GM18511 (cell line): Measurements from ENCODE around the gene SLC9B2.

Experiments
- ATAC-seq: cut with Tn5 transposase; IDR thresholded peaks from one replicate; pipeline ENCODE4 v1.9.1; 2021; ENCODE audit warnings: mild to moderate bottlenecking, moderate library complexity; ENCODE audit not compliant: unreplicated experiment

SLC9B2 gene

GRCh38 chr4:103075894-103076746 is 441 bp downstream of the SLC9B2 start:
- peak; percentile 60 for ATAC-seq

GRCh38 chr4:103075435-103075893 is 1.1 kb downstream of the SLC9B2 start:
- ATAC-seq, result no peak

GRCh38 chr4:103074744-103075434 is 1.7 kb downstream of the SLC9B2 start:
- peak; percentile 51 for ATAC-seq

- no peak for ATAC-seq
These were observed 2.6 kb downstream of the SLC9B2 start for GRCh38 chr4:103073792-103074438.

- ATAC-seq, result no peak
These were observed 8.6 kb downstream of the SLC9B2 start for GRCh38 chr4:103067841-103068547.

- no peak for ATAC-seq
These were observed 16.0 kb downstream of the SLC9B2 start for GRCh38 chr4:103060453-103061148.

- no peak for ATAC-seq
These were observed 22.5 kb downstream of the SLC9B2 start for GRCh38 chr4:103054030-103054429.

- no peak for ATAC-seq
These were observed 23.8 kb downstream of the SLC9B2 start for GRCh38 chr4:103052779-103053178.

GRCh38 chr4:103052145-103052544 is 24.4 kb downstream of the SLC9B2 start:
- no peak for ATAC-seq

- peak; percentile 37 for ATAC-seq
These were observed 25.7 kb downstream of the SLC9B2 start for GRCh38 chr4:103050736-103051436.

GRCh38 chr4:103046416-103047290 is 29.9 kb downstream of the SLC9B2 start:
- ATAC-seq, result peak; percentile 98

GRCh38 chr4:103044183-103044582 is 32.4 kb downstream of the SLC9B2 start:
- no peak for ATAC-seq

GRCh38 chr4:103036169-103036568 is 40.4 kb downstream of the SLC9B2 start:
- ATAC-seq, result no peak

- ATAC-seq, result peak; percentile 87
These were observed 44.0 kb downstream of the SLC9B2 start for GRCh38 chr4:103032574-103032973.

- no peak for ATAC-seq
These were observed 45.8 kb downstream of the SLC9B2 start for GRCh38 chr4:103030791-103031190.

- no peak for ATAC-seq
These were observed 47.3 kb downstream of the SLC9B2 start for GRCh38 chr4:103029300-103029699.

GRCh38 chr4:103026868-103027267 is 49.7 kb downstream of the SLC9B2 start:
- no peak for ATAC-seq

GRCh38 chr4:103024996-103025395 is 51.6 kb downstream of the SLC9B2 start:
- no peak for ATAC-seq

GRCh38 chr4:103021120-103021519 is 55.4 kb downstream of the SLC9B2 start:
- no peak for ATAC-seq
